ENCODE measurements around the gene CNPY3. TPM values are rescaled to one million over a fixed set of nuclear protein-coding genes. Genes with fewer than 3 reads are reported as not detected.
"Not testable (repeated sequence)": the region's sequence is repeated elsewhere in the genome, so short reads cannot be mapped to it uniquely, and the experiment has no call there.

Gene CNPY3
- polyA plus RNA-seq, 1 of the 3 experiments (the other 2 are of a cell fraction) = 77.5 TPM

DNA sequence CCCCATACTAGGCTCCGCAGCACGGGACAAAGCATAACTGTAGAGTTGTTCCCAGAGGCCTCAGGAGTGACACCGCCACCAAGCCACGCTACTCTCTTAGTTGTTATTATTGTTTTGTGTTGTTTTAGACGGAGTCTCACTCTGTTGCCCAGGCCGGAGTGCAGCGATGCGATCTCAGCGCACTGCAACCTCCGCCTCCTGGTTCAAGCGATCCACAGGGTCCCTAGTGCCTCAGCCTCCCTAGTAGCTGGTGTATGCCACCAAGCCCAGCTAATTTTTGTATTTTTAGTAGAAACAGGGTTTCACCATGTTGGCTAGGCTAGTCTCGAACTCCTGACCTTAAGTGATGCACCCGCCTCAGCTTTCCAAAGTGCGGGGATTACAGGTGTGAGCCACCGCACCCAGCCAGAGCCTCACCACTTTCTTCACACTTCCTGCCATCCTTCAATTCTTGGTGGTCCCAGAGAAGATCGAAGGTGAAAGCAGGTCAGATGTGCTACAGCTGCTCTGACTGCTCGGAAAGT is 38.0 kb upstream of the CNPY3 start:
- CTCF ChIA-PET = interaction anchor here (0.7 to 1.9 kb wide), 4 partner anchors 10 to 230 kb away, joined by 3 to 11 read pairs (median 4); partner anchors contain the start of gene KLHDC3
- peaks cover 20% of the 10 kb centered on the region; the same call in 1 of the 2 replicates for H3K79me2 ChIP-seq (ENCODE audit: insufficient read depth)
- POLR2A ChIA-PET = interaction anchor here (0.8 to 2.3 kb wide), 8 partner anchors 9 to 168 kb away, joined by 3 to 18 read pairs (median 4); partner anchors contain the start of genes KLC4, KLHDC3, MRPL2 and PEX6
- peak overlapping the region; percentile 93 for H3K4me2 ChIP-seq
- TF ChIP-seq, protein P1, sequence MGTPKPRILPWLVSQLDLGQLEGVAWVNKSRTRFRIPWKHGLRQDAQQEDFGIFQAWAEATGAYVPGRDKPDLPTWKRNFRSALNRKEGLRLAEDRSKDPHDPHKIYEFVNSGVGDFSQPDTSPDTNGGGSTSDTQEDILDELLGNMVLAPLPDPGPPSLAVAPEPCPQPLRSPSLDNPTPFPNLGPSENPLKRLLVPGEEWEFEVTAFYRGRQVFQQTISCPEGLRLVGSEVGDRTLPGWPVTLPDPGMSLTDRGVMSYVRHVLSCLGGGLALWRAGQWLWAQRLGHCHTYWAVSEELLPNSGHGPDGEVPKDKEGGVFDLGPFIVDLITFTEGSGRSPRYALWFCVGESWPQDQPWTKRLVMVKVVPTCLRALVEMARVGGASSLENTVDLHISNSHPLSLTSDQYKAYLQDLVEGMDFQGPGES (IDR thresholded peaks at IDR 0.05; ENCODE audit: low read depth, low read length) = no peak
- TF ChIP-seq, protein P2, sequence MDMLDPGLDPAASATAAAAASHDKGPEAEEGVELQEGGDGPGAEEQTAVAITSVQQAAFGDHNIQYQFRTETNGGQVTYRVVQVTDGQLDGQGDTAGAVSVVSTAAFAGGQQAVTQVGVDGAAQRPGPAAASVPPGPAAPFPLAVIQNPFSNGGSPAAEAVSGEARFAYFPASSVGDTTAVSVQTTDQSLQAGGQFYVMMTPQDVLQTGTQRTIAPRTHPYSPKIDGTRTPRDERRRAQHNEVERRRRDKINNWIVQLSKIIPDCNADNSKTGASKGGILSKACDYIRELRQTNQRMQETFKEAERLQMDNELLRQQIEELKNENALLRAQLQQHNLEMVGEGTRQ (IDR thresholded peaks at IDR 0.05; ENCODE audit: borderline replicate concordance, low read depth, low read length) = no peak
- no peak for TF ChIP-seq RXRA (IDR thresholded peaks at IDR 0.05; ENCODE audit: borderline replicate concordance, low read depth)
- TF ChIP-seq, protein P3, sequence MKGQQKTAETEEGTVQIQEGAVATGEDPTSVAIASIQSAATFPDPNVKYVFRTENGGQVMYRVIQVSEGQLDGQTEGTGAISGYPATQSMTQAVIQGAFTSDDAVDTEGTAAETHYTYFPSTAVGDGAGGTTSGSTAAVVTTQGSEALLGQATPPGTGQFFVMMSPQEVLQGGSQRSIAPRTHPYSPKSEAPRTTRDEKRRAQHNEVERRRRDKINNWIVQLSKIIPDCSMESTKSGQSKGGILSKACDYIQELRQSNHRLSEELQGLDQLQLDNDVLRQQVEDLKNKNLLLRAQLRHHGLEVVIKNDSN (IDR thresholded peaks at IDR 0.05; ENCODE audit: borderline replicate concordance, low read depth) = no peak
- no peak for TF ChIP-seq CHD2 (IDR thresholded peaks at IDR 0.05; ENCODE audit: low read length, partially characterized antibody)
- TF ChIP-seq, protein P4, sequence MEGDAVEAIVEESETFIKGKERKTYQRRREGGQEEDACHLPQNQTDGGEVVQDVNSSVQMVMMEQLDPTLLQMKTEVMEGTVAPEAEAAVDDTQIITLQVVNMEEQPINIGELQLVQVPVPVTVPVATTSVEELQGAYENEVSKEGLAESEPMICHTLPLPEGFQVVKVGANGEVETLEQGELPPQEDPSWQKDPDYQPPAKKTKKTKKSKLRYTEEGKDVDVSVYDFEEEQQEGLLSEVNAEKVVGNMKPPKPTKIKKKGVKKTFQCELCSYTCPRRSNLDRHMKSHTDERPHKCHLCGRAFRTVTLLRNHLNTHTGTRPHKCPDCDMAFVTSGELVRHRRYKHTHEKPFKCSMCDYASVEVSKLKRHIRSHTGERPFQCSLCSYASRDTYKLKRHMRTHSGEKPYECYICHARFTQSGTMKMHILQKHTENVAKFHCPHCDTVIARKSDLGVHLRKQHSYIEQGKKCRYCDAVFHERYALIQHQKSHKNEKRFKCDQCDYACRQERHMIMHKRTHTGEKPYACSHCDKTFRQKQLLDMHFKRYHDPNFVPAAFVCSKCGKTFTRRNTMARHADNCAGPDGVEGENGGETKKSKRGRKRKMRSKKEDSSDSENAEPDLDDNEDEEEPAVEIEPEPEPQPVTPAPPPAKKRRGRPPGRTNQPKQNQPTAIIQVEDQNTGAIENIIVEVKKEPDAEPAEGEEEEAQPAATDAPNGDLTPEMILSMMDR (IDR thresholded peaks at IDR 0.05) = no peak
- no peak for TF ChIP-seq TAF1 (IDR thresholded peaks at IDR 0.05; ENCODE audit: borderline replicate concordance, low read depth, low read length)
- TF ChIP-seq RFX5 (IDR thresholded peaks at IDR 0.05; ENCODE audit: low read length) = no peak
- TF ChIP-seq YY1 (IDR thresholded peaks at IDR 0.05; ENCODE audit: low read depth) = no peak
- no peak for TF ChIP-seq ELF1 (IDR thresholded peaks at IDR 0.05)
- TF ChIP-seq SMC3 (IDR thresholded peaks at IDR 0.05; ENCODE audit: low read depth, low read length) = no peak
- H3K9me2 ChIP-seq = no peaks in the 10 kb centered on the region
- peak overlapping the region; percentile 99 for H3K9ac ChIP-seq
- H3K27me3 ChIP-seq (ENCODE audit: insufficient read depth) = no peaks in the 10 kb centered on the region
- peaks cover 0 to 19% of the 10 kb centered on the region in 2 experiments for H3K36me3 ChIP-seq (replicated peaks in 1 of 2; ENCODE audit: control insufficient read depth in 1 of 2, insufficient read depth in 2 of 2, low read length in 1 of 2)
- H3K9me3 ChIP-seq = no peaks in the 10 kb centered on the region
- DNase-seq = no peak
- peak overlapping the region; percentile 95 for H2AFZ ChIP-seq (ENCODE audit: low read depth)
- peaks cover 22% of the 10 kb centered on the region for H3F3A ChIP-seq (replicated peaks; ENCODE audit: insufficient read depth)
- H3K4me3 ChIP-seq (ENCODE audit: low read depth in 2 of 2, low read length in 1 of 2) = peak overlapping the region; percentile 82 to 84
- peaks cover 5 to 10% of the 10 kb centered on the region in 2 experiments; a peak in 3 of 4 replicates for H3K4me1 ChIP-seq (ENCODE audit: control insufficient read depth in 1 of 2, insufficient read depth in 2 of 2, low read depth in 1 of 2, low read length in 1 of 2)
- no peaks in the 10 kb centered on the region for H4K20me1 ChIP-seq (ENCODE audit: insufficient read depth)
- peak overlapping the region; percentile 97 to 99 for H3K27ac ChIP-seq (ENCODE audit: low read depth in 2 of 2, low read length in 1 of 2)
- 55% methylated on average over 17 of the region's 17 CpGs for WGBS (ENCODE audit: low lambda C conversion rate)

DNA sequence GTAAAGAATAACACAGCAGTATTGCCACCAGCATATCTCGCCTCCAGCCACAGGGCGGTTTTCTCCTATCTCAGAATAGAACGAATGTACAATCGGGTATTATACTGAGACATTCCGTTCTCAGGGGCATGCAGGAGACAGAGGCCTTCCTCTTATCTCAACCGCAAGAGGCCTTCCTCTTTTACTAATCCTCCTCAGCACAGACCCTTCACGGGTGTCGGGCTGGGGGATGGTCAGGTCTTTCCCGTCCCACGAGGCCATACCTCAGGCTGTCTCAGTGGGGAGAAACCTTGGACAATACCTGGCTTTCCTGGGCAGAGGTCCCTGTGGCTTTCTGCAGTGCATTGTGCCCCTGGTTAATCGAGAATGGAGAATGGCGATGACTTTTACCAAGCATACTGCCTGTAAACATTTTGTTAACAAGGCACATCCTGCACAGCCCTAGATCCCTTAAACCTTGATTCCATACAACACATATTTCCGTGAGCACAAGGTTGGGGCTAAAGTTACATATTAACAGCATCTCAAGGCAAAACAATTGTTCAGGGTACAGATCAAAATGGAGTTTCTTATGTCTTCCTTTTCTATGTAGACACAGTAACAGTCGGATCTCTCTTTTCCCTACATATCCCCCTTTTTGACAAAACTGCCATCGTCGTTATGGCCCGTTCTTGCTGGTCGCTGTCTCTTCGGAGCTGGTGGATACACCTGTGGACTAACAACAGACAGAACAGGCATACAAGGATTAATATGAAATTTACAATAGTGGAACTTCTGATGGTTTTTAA is 35.0 kb upstream of the CNPY3 start:
- H3K27me3 ChIP-seq (ENCODE audit: insufficient read depth); DNase-seq; H3K27ac ChIP-seq (ENCODE audit: low read depth in 2 of 2, low read length in 1 of 2); H3K4me3 ChIP-seq (ENCODE audit: low read depth in 2 of 2, low read length in 1 of 2); H3K4me2 ChIP-seq; POLR2A ChIA-PET; H3K9ac ChIP-seq; H3K9me3 ChIP-seq; H2AFZ ChIP-seq (ENCODE audit: low read depth); H3K9me2 ChIP-seq; H3K36me3 ChIP-seq (replicated peaks in 1 of 2; ENCODE audit: control insufficient read depth in 1 of 2, insufficient read depth in 2 of 2, low read length in 1 of 2); H3K79me2 ChIP-seq (ENCODE audit: insufficient read depth); H4K20me1 ChIP-seq (ENCODE audit: insufficient read depth): not testable (repeated sequence)
- 92% methylated on average over 19 of the region's 19 CpGs for WGBS (ENCODE audit: low lambda C conversion rate)
- Histone ChIP-seq H3K4me1 (ENCODE audit: control insufficient read depth in 1 of 2, insufficient read depth in 2 of 2, low read depth in 1 of 2, low read length in 1 of 2) (peaks cover 5 to 15% of the 10 kb centered on the region in 2 experiments; a peak in 3 of 4 replicates), H3F3A (replicated peaks; ENCODE audit: insufficient read depth) (peaks cover 12% of the 10 kb centered on the region)
- CTCF ChIA-PET = interaction anchor here (0.7 kb wide), 1 partner anchor 443 kb away, joined by 3 read pairs; no protein-coding TSS in a partner anchor
